Panc1 (cell line): ENCODE data around the gene ADGRL3.

Source experiments
- POLR2AphosphoS5 ChIP-seq: IDR thresholded peaks from 2 replicates; pipeline ENCODE4 v1.6.1; 2012; ENCODE audit warnings: mild to moderate bottlenecking, low read depth, low read length, moderate library complexity
- TF ChIP-seq, protein P1 (sequence below): fragments of 450-650 bp; IDR thresholded peaks from 2 replicates; pipeline ENCODE4 v1.5.1; 2017; ENCODE audit warnings: mild to moderate bottlenecking

DNA sequence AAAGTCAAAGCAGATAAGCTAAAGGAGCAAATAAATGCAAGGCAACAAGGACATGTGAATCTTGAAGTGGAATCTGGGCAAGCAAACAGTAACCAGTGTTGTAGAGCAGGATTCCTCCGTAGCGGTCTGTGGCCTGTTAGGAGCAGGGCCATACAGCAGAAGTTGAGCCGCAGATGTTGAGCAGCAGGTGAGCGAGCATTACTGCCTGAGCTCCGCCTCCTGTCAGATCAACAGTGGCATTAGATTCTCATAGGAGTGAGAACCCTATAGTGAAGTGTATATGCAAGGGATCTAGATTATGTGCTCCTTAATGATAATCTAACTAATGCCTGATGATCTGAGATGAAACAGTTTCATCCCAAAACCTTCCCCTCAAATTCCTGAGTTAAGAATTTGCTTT is 550.7 kb downstream of the ADGRL3 start:
- TF ChIP-seq, protein P1, sequence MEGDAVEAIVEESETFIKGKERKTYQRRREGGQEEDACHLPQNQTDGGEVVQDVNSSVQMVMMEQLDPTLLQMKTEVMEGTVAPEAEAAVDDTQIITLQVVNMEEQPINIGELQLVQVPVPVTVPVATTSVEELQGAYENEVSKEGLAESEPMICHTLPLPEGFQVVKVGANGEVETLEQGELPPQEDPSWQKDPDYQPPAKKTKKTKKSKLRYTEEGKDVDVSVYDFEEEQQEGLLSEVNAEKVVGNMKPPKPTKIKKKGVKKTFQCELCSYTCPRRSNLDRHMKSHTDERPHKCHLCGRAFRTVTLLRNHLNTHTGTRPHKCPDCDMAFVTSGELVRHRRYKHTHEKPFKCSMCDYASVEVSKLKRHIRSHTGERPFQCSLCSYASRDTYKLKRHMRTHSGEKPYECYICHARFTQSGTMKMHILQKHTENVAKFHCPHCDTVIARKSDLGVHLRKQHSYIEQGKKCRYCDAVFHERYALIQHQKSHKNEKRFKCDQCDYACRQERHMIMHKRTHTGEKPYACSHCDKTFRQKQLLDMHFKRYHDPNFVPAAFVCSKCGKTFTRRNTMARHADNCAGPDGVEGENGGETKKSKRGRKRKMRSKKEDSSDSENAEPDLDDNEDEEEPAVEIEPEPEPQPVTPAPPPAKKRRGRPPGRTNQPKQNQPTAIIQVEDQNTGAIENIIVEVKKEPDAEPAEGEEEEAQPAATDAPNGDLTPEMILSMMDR: no peak
- TF ChIP-seq POLR2AphosphoS5: no peak
